ENCODE results near the gene MSH2.
"Not testable (repeated sequence)": the region's sequence is repeated elsewhere in the genome, so short reads cannot be mapped to it uniquely, and the experiment has no call there.

The MSH2 gene

GRCh38 chr2:47402805-47403608 is at the start of gene MSH2:
Gene MSH2, plus strand, starts transcription at chr2:47403156. Its CDS starts 36 bp downstream, at chr2:47403192.
- peak; percentile 98 for DNase-seq (ENCODE audit: low spot score)

DNA sequence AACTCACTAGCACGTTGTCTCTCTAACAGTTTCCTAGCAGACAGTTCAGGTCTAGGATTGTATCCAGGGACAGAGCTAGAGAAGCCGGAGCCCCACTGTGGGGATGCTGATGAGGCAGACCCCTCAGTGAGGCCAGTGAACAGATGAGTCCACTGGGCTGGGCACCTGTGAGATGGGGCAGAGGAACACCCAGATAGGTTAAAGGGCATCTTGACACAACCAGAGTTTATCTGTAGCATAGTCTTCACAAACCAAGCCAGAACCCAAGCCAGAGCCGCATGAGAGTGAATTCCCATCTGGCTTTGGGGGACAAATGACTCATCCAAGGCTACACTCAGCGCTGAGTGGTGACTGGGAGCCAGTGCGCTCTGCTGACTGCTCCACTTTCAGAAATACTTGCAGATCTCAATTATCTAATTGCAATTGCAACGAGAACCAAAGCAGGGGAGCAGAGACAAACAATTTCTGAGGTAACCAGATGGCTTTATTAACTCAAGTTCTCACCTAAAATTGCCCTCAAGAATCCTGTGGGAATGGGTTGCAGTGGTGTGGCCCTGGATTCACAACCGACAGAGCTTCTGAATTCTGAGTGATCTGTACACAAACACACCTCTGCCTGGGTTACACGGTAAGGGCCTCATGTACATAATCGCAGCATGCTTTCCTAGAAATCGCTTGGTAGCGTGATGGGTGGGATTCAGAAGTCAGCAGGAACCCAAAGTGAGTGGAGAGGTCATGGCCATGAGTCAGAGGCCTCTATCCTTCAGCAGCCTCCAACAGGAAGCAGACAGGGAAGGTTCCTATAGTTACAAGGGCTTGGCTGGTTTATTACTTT is 48.7 kb upstream of the MSH2 start:
- no peak for DNase-seq (ENCODE audit: low spot score)

DNA sequence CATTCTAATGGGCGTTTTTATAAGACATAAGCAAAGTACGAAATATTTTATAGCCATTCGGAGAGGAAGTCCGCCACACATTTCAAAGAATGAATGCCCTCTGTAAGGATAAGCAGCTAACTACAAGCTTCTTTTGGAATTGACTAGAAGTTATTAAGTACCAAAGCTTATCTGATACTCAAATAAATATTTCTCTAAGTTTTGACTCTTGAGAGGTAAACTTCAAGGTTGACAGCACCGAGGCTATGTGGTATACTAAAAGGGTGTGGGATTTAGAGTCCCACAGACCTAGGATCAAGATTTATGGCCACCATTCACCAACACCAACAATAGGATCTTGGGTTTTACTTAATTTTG is 48.1 kb upstream of the MSH2 start:
- DNase-seq (ENCODE audit: low spot score): no peak

GRCh38 chr2:47357483-47357882 is 45.5 kb upstream of the MSH2 start:
- no peak for DNase-seq (ENCODE audit: low spot score)

- no peak for DNase-seq (ENCODE audit: low spot score)
Observed at GRCh38 chr2:47359375-47359868, 43.5 kb upstream of the MSH2 start.

GRCh38 chr2:47360283-47360682 is 42.7 kb upstream of the MSH2 start:
- DNase-seq (ENCODE audit: low spot score): no peak

- DNase-seq (ENCODE audit: low spot score): no peak
Observed at GRCh38 chr2:47360927-47361326, 42.0 kb upstream of the MSH2 start.

GRCh38 chr2:47361505-47362229 is 41.3 kb upstream of the MSH2 start:
- DNase-seq (ENCODE audit: low spot score): not testable (repeated sequence)

DNA sequence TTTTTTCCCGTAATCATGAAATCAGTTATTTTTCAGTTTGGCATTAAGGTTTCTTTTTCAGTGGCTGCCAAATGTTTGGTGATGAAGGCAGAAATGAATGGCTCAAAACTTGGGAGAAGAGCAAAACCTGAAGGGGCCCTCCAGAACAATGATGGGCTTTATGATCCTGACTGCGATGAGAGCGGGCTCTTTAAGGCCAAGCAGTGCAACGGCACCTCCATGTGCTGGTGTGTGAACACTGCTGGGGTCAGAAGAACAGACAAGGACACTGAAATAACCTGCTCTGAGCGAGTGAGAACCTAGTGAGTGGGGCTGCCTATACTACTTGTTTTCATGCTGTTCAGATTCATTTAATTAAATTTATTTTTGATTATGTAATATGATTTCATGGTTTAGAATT is 29.2 kb upstream of the MSH2 start:
- peak; percentile 22 for DNase-seq (ENCODE audit: low spot score)

GRCh38 chr2:47375307-47375706 is 27.6 kb upstream of the MSH2 start:
- no peak for DNase-seq (ENCODE audit: low spot score)

GRCh38 chr2:47379384-47379783 is 23.6 kb upstream of the MSH2 start:
- no peak for DNase-seq (ENCODE audit: low spot score)

- DNase-seq (ENCODE audit: low spot score): no peak
Observed at GRCh38 chr2:47381408-47381807, 21.5 kb upstream of the MSH2 start.

GRCh38 chr2:47386551-47386950 is 16.4 kb upstream of the MSH2 start:
- DNase-seq (ENCODE audit: low spot score): no peak

DNA sequence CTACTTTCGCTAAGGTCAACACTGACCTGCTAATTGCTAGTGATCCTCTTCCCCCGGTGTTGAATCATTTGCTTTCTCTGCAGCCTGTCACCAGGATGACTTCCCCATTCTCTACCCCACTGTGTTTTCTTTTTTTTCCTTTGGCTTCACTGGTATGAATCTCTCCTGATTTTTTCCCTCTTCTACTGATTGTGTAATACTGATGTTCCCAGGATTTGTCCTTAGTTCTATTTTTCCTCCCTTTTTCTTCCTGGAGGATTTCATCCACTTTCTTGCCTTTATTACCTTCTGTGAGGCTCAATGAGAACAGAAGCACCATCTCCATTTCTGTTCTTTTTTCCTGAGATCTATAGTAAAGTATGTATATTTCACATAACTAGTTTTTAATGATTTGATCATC is 14.1 kb upstream of the MSH2 start:
- no peak for DNase-seq (ENCODE audit: low spot score)

- no peak for DNase-seq (ENCODE audit: low spot score)
Observed at GRCh38 chr2:47389692-47390091, 13.3 kb upstream of the MSH2 start.

GRCh38 chr2:47401789-47402554 is 984 bp upstream of the MSH2 start:
- DNase-seq (ENCODE audit: low spot score): no peak

GRCh38 chr2:47402555-47402804 is 476 bp upstream of the MSH2 start:
- no peak for DNase-seq (ENCODE audit: low spot score)

GRCh38 chr2:47403609-47404193 is 745 bp downstream of the MSH2 start:
- DNase-seq (ENCODE audit: low spot score): peak; percentile 12

- DNase-seq (ENCODE audit: low spot score): no peak
Observed at GRCh38 chr2:47404356-47404755, 1.4 kb downstream of the MSH2 start.

- no peak for DNase-seq (ENCODE audit: low spot score)
Observed at GRCh38 chr2:47405757-47406156, 2.8 kb downstream of the MSH2 start.

GRCh38 chr2:47406649-47407330 is 3.8 kb downstream of the MSH2 start:
- DNase-seq (ENCODE audit: low spot score): not testable (repeated sequence)
